ENCODE measurements around the gene SMIM29.
"Not testable (repeated sequence)": the region's sequence is repeated elsewhere in the genome, so short reads cannot be mapped to it uniquely, and the experiment has no call there.

The SMIM29 gene
- 9.1 to 17.1 reads per million in 2 experiments for total RNA-seq

DNA sequence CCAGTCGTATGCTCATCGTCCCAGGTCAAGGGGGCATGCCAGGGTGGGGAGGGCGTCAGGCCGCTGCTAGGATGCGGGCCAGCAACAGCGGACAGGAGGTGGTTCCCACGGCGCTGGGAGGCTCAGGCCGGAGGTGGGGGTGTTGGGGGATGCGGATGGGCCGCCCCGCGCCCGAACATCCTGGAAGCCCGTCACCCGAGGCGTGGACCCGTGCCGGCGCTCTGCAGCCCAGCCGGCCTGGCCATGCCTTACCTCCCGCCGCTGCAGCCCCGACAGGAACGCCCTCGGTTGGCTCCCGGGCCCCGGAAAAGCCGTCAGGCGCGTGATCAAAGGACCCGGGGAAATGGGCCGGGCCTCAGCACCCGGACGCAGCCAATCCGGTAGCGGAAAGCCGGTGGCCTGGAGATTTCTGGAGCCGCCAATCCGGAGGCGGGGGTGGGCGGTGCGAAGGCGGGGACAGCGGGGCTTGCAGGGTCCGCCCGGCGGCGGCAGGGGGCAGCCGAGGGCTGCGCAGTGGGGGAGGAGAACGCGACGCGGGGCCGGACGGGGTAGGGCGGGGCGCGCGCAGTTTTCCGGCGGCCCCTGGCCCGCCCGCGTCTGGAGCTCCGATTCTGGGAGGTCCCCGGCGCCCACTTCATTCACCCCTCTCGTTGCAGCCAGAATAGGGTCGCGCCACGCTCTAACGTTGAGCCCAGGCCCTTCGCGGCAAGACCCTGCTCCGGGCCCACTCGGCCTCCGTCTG is at the start of gene SMIM29:
Gene SMIM29 (minus strand): TSS at position 280 of the 742 bp plus-strand sequence. CDS start 1,215 bp downstream, outside the sequence.
- peak; percentile 97 for DNase-seq (ENCODE audit: low read depth)

DNA sequence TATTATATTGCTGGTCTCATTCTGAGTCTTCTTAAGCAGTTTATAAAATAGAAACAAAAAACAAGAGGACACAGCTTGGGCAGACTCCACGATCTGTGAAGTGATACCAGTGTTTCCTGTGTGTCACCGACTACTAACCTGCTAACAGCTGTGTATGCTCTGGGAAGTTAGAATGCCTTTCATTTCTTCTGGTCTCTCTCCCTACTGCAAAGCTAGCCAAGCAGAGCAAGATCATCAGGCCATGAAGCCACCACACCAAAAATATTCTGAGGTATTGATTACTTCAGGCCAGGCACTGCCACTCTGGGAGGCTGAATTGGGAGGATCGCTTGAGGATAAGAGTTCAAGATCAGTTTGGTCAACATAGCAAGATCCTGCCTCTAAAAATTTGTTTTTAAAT is 46.9 kb upstream of the SMIM29 start:
- DNase-seq (ENCODE audit: low read depth): no peak

DNA sequence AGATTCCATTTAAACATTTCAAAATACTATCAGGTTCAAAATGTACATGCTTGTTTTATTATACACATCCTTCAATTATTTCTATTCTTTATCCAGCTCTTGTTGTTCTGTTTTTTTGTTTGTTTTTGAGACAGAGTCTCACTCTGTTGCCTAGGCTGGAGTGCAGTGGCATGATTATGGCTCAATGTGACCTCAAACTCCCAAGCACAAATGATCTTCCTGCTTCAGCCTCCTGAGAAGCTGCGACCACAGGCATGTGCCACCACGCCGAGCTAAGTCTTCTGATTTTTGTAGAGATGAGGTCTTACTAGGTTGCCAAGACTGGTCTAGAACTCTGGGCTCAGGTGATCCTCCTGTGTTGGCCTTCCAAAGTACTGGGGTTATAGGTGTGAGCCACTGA is 44.1 kb upstream of the SMIM29 start:
- no peak for DNase-seq (ENCODE audit: low read depth)

DNA sequence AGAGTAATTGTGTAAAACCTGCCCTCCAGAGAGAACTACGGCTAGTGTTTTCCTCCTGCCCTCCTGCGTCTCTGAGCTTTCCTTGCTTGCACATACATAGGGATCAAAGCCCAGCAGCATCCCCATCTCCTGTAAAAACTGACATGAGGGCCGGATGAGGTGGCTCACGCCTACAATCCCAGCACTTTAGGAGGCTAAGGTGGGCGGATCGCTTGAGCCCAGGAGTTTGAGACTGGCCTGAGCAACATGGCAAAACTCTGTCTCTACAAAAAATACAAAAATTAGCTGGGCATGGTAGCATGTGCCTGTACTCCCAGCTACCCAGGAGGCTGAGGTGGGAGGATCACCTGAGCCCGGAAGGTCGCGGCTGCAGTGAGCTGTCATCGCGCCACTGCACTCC is 40.3 kb upstream of the SMIM29 start:
- DNase-seq (ENCODE audit: low read depth): no peak

DNA sequence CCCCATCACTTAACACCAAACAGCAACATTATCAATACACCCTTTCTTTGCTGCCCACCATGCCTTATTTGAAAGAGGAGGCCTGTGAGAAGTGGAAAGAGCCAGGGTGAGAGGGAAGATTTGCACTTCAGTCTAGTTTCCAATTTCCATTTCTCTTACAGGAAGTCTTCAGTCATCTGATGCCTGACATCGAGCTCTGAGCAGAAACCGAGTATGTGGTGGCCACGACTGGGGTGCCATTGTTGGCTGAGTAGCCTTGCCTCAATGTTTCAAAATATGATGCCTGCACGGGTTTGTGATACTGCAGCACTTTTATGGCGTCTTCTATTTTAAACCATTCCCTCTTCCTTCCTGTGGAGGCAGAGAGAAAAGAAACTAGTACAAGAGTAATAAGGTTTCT is 39.8 kb upstream of the SMIM29 start:
- no peak for DNase-seq (ENCODE audit: low read depth)

DNA sequence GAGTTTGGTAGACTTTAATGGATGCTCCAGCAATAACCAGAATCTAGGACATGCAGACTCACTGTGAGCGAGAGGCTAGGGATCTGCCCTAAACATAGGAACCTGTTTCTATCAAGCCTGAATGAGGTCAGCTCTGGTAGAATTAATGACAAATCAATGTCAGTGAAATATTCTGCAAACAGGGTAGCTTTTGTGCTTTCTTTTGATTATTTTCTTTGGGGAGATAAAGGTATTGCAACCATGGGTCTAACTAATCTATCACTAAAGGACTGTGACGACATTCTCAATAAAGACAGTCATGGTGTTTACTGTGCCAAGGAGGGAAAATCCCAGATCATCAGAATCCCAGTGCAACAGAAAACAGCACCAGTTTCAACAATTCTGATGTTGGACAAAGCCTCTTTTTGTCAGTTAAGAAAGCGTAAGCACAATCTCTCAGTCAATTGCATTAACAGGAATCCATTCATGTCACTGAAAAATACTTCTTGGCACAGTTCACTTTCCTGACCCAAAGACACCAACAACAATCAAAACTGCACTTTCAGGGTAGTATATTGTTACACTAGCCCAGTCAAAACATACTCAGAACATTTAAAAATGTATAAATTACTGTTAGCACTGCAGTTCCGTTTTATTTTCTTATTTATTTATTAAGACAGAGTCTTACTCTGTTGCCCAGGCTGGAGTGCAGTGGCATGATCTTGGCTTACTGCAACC is 36.8 kb upstream of the SMIM29 start:
- no peak for DNase-seq (ENCODE audit: low read depth)

DNA sequence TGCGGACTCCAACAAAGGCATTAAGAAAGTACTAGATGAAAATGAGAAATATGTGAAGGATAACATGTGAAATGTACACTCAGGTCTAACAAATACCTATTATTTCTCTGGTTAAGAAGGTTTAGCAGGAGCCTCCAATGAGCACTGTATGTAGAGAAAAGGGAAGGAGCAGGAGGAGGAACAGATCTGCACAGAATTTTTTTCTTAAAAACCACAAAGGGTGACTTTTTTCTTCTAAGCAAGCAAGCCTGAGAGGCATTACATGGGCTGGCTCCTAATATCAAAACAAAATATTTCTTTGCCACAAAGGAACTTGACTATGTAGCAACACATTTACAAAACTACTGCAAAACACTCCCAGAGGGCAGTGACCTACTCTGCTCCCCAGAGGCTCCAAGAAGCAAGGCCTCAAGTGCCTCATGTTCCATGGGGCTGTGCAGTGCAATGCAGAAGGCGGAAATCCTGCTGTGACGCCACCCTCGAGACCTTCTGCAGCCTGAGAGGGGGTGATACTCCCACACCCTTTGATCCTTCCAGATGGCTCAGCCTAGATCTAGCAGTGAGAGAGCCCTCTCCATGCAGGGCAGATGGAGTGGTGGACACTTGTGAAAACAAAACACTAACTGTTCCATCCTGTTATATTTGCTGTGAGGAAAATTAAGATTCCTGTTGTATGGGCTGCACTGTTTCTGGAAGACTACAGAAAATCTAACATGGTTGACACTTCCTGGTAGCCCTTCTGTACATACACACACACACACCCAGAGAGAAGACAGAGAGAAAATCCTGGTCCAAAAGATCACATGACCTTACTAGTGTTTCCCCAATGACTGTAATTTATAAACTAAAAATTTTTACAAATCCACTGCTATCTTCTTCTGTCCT is 36.0 kb upstream of the SMIM29 start:
- no peak for DNase-seq (ENCODE audit: low read depth)

DNA sequence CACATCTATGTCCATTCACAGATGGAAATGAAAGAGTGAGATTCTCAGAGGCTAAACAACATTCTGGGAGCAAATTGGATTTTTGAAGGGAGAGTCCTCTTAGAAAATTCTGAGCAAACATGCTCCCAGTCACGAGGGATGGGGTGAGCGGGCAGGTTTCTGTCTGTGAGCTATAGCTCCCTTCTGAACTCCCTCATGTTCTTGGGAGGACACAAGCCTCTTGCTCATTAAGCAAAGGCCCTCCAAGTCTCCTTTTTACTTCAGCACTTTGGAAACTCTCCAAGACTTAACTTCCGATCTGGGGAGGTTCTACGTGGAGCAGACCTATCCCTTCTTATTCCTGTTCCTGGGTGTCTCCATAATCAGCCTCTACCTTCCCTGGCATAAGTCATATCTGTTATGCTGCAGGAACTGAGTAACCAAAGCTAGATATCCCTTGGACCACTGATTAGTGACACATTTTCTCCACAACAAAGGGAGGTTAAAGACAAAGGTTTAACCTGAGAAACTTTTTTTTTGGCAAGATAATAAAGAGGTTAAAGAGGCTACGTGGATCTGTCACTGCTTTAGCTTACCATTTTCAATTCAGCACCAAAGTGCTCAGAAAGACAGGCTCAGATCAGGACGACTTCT is 33.0 kb upstream of the SMIM29 start:
- DNase-seq (ENCODE audit: low read depth): no peak

DNA sequence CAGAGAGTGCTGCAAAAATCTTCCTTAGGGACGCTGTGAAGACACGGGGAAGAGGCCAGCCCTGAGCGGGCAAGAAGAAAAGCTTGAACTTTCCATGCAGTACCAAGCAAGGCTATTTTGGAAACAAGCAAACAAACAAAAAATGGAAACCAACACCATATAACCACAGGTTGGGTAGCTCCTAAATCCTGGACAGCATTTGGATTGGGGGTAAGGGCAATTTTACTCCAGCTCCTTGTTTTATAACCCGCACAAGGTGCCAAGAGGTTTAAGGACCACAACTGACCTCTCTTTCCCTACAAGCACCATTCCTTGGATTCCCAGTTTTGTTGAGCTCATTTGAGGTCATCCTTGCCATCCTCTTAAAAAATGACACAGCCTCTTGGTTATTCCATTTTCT is 31.4 kb upstream of the SMIM29 start:
- DNase-seq (ENCODE audit: low read depth): no peak

DNA sequence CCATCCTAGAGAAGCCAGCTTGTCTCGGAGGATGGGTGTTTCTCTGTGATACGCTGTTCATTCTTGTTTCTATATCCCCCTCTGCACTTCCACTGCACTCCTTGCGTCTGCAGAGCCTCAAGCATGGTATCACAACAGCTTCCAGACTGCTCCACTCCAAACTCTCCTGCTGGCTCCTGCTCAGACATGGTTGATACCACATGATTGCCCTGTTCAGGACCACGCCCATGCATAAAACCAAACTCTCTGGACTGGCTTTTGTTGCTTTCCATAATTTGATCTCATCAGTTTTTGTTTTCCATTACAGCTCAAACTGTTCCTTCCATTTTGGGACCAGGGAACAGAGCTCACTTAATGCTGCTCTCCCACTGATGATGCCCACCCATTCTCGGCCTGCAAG is 30.0 kb upstream of the SMIM29 start:
- no peak for DNase-seq (ENCODE audit: low read depth)

DNA sequence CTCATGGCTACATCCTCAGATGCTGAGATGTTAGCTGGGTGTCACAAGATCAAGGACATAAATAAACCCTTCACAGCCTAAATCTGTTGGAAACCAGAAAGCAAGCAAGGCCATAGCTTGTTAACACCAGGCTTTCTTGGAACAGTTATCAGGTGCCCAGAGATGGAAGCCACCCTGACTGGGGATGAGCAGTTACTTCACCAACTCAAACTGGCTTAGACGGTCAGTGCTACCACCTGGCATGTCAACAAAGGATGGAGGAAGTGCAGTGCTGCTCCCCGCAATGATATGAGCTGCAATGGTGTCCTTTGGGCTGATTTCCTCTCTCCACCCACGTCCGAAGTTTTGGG is 28.9 kb upstream of the SMIM29 start:
- DNase-seq (ENCODE audit: low read depth): no peak

DNA sequence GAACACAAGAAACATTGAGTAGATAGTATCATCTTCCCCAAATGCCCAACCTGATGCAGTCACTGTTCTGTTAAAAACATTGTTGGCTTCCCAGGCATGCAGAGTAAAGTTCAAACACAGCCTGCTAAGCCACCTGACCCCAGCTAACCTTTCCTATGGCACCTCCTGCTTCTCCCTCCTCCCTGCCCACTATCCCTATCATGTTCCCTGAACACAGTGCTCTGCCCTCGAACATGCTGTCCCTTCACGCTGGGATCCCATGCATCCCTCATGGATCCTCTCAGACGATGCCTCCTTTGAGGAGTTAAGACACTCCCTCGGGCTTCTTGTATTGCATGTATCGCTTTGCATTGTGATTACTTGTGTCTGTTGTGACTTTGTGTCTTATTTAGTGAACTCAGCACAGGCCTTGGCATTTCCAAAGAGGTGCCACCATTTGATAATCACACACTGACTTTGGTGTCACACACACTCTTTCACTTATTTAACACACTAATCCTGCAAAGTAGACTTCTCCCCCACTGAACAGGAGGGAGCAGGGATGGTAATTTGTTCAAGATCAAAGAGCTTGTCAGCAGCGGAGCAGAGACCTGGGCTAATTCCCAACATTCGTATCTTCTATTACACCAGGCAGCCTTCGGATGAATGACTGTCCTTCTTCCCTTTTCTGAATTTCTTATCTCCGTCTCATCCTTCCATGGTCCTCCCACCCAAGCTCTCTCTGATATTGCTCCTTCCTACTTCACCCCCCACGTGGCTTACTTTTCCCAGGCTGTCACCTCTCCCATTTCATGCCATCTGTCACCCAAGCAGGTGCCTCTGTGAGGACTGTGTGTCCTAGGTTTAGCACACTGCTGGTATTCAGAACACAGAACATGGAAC is 28.3 kb upstream of the SMIM29 start:
- no peak for DNase-seq (ENCODE audit: low read depth)

DNA sequence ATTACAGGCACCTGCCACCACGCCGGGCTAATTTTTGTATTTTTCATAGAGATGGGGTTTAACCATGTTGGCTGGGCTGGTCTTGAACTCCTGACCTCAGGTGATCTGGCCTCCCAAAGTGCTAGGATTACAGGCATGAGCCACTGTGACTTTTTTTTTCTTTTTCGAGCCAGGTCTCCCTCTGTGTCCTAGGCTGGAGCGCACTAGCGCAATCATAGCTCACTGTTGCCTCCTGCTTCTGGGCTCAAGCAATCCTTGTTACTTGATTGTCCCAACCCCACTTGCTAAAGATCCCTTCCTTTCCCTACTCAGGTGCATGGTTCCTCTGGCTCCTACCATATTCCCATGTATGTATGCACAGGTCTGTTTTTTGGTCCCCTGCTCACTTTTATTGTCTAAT is 27.4 kb upstream of the SMIM29 start:
- DNase-seq (ENCODE audit: low read depth): no peak

DNA sequence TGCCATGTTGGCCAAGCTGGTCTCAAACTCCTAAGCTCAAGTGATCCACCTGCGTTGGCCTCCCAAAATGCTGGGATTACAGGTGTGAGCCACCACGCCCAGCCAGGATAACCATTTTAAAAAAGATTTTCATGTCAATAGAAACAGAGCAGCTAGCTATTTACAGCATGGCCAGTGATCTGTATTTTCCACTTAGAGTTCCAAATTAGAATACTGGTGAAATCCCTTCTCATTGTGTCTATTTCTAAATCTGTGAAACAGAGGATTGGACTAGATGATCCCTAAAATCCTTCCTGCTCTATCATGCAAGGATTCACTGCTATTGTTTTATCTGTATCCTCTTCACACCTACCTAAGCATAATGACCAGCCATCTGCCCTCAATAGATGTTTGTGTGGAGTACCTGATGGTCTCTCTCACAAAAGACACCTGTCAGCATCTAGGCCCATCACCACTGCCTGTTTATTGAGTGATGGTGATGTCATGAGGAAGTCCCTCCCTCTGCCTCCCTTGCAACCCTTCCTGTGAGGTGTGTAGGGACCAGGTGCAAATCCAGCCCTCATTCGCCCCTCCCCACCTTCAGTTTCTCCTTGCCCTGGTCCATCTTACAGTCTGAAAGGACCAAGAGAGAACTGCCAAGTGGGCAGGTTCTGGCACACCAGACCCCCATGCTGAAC is 26.5 kb upstream of the SMIM29 start:
- no peak for DNase-seq (ENCODE audit: low read depth)

DNA sequence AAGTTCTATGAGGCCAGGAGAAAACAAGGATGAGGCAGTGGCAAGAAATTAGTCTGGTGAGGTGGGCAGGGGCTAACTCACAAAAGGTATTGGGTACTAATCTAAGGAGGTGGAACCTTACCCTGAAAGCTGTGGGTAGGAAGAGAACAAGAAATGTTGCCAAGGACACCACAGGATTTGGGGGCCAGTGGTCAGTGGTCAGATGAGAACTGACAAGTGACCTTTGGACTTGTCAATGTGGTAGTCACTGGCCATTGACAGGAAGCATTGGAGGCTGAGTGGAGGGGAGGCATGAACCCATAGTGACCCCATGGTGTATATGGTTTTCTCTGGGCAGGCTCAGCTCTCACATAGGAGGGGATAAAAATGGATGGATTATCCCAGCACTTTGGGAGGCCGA is 25.3 kb upstream of the SMIM29 start:
- no peak for DNase-seq (ENCODE audit: low read depth)

DNA sequence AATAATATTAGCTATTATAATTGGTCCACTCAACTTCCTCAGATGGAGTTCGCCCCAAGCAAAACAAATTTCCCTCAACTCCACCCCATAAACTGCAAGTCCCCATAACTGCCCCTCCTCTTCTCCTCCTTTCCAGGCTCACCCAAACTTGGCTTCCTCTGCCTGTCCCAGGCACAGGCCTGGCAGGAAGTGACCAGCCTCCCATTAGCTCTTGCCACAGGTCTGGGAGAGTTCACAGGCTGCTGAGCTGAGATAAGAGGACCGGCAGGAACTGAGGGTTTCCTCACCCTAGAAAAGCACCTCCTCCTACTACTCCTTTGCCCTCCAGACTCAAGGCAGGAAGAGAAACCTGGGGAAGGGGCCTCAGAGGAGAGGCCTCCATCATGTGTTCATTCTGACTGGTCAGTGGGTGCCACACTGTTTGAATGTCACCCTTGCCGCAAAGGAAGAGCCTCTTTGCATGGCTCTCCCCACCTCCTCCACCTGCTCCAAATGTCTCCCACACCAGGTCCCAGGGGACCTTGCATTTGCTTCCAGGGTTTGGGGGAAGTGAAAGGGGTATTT is 24.5 kb upstream of the SMIM29 start:
- no peak for DNase-seq (ENCODE audit: low read depth)

DNA sequence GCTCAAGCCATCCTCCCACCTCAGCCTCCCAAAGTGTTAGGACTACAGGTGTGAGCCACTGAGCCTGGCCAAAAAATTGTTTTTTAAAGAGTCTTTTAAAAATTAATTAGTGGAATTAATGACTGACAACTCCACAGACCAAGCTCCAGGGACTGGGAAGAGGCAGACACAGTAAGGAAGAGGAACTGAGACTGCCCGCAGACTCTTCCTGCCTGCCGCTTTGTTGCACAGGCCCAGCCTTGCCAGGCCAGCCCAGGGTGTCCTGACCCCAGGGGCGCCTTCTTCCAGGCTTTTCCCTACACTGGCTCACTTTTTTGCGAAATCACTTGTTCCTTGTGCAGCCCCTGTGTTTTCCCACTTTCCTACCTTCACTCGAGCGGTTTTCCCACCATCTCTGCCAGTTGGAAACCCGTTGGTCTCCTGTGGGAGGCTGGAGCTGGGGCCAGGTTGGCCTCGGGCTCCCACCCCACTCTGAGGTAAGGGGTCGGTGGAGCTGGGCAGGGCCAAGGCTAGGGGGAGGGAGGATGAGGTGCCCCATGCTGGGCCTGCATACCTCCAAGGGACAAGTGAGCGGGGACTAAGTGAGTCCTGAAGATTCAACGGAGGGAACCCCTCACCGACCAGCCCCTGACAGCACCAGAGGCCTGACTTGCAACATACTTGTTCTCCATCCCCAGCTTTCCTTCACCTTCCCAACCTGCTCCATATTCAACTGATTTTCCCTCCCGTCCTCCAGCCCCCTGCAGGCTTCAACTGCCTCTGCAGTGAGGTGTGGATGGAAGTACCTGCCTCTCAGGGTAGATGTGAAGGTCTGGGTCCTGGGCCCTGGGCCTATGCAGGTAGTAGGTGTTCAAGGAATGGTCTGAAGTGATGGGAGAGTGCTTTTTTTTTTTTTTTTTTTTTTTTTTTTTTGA is 23.5 kb upstream of the SMIM29 start:
- DNase-seq (ENCODE audit: low read depth): no peak

DNA sequence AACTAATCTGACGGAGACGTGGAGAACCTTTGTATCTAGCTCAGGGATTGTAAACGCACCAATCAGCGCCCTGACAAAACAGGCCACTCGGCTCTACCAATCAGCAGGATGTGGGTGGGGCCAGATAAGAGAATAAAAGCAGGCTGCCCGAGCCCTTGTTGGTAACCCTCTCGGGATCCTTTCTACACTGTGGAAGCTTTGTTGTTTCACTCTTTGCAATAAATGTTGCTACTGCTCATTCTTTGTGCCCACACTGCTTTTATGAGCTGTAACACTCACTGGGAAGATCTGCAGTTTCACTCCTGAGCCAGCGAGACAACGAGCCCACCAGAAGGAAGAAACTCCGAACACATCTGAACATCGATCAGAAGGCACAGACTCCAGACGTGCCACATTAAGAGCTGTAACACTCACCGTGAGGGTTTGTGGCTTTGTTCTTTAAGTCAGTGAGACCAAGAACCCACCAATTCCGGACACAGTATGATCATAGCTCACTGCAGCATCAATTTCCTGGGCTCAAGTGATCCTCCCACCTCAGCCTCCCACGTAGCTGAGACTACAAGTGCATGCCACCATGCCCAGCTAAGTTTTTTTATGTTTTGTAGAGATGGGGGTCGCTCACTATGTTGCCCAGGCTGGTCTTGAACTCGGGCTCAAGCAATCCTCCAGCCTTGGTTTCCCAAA is 21.0 kb upstream of the SMIM29 start:
- not testable (repeated sequence) for DNase-seq (ENCODE audit: low read depth)

DNA sequence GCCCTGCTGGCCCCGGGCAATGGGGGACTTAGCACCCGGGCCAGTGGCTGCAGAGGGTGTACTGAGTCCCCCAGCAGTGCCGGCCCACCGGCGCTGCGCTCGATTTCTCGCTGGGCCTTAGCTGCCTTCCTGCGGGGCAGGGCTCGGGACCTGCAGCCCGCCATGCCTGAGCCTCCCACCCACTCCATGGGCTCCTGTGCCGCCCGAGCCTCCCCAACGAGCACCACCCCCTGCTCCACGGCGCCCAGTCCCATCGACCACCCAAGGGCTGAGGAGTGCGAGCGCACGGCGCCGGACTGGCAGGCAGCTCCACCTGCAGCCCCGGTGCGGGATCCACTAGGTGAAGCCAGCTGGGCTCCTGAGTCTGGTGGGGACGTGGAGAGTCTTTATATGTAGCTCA is 20.3 kb upstream of the SMIM29 start:
- not testable (repeated sequence) for DNase-seq (ENCODE audit: low read depth)

All from T follicular helper cell (primary cell).